GM23338 (cell line): ENCODE measurements around the gene DLGAP4.

Experiments
- CREB1 ChIP-seq: fragments of 250-450 bp; sonication (Bioruptor Pico); IDR thresholded peaks from 2 replicates; pipeline ENCODE4 v1.5.0; 2020; ENCODE audit warnings: low read depth, mild to moderate bottlenecking, moderate library complexity
- CTCF ChIP-seq, 2 experiments: fragments of 200-600 bp in 1 of 2; sonication (generic) in 1 of 2; conservative IDR thresholded peaks; 2 replicates each; pipeline versions ENCODE4 v1.5.1 to v1.6.1; 2016 to 2017; ENCODE audit warnings: antibody characterized with exemption in 2 of 2, low read depth in 2 of 2, mild to moderate bottlenecking in 2 of 2, moderate library complexity in 1 of 2
- EZH2 ChIP-seq: fragments of 200-600 bp; sonication (generic); IDR thresholded peaks from one replicate; pipeline ENCODE4 v1.8.0; 2017; ENCODE audit warnings: antibody characterized with exemption, mild to moderate bottlenecking, low read depth; ENCODE audit not compliant: unreplicated experiment
- EZH2phosphoT487 ChIP-seq: fragments of 200-600 bp; sonication (generic); IDR thresholded peaks from one replicate; pipeline ENCODE4 v1.8.1; 2018; ENCODE audit warnings: antibody characterized with exemption; ENCODE audit not compliant: unreplicated experiment
- POLR2AphosphoS5 ChIP-seq: IDR thresholded peaks from 2 replicates; pipeline ENCODE4 v1.6.1; 2016; ENCODE audit warnings: antibody characterized with exemption, low read depth
- REST ChIP-seq: IDR thresholded peaks from one replicate; pipeline ENCODE4 v1.6.1; 2018; ENCODE audit warnings: antibody characterized with exemption; ENCODE audit not compliant: unreplicated experiment
- STAT1 ChIP-seq: IDR thresholded peaks from one replicate; pipeline ENCODE4 v1.6.1; 2016; ENCODE audit warnings: antibody characterized with exemption; ENCODE audit not compliant: unreplicated experiment
- ZNF331 ChIP-seq: fragments of 250-450 bp; sonication (Bioruptor Pico); IDR thresholded peaks from 2 replicates; pipeline ENCODE4 v1.5.0; 2020; ENCODE audit warnings: low read depth, mild to moderate bottlenecking, moderate library complexity
- ZNF462 ChIP-seq: fragments of 250-450 bp; sonication (Bioruptor Pico); IDR thresholded peaks from 2 replicates; pipeline ENCODE4 v1.5.0; 2020; ENCODE audit warnings: mild to moderate bottlenecking, moderate library complexity

- no peak for TF ChIP-seq CTCF (conservative IDR thresholded peaks at IDR 0.05; ENCODE audit: low read depth in 2 of 2)
- no peak for TF ChIP-seq POLR2AphosphoS5
- no peak for TF ChIP-seq REST
- TF ChIP-seq EZH2, result no peak
- TF ChIP-seq EZH2phosphoT487, result no peak
- no peak for TF ChIP-seq CREB1
- no peak for TF ChIP-seq ZNF331 (CRISPR knock-in tag)
- TF ChIP-seq ZNF462 (CRISPR knock-in tag), result no peak
- TF ChIP-seq STAT1, result no peak
Observed at GRCh38 chr20:36284751-36285150, 21.4 kb upstream of the DLGAP4 start.
